Panc1 (cell line): ENCODE measurements around the gene NUP188. TPM values are rescaled to one million over a fixed set of nuclear protein-coding genes. Genes with fewer than 3 reads are reported as not detected.
A peak's percentile ranks its signal among the peaks of the same experiment; 100 is the strongest.

Experiments used
- ATAC-seq: fragments of 200-7000 bp; cut with Tn5 transposase; 2 replicates; pipeline ENCODE4 v1.9.1; 2020; ENCODE audit warnings: mild to moderate bottlenecking, moderate library complexity
- BruUV-seq: library from RNA; stranded (reverse); fragments of 400-500 nt; replicated peaks from 2 replicates; lab custom pipeline; 2021; lab: Mats Ljungman, UMichigan
- CTCF ChIA-PET: fragments of 300-600 bp; sonication (Branson Sonifier 250); formaldehyde crosslinking; loops from one replicate; lab custom pipeline; 2022; ENCODE audit warnings: antibody characterized with exemption; lab: Charles Lee
- POLR2A ChIA-PET: fragments of 300-600 bp; sonication (Branson Sonifier 250); formaldehyde crosslinking; loops from one replicate; lab custom pipeline; 2022; ENCODE audit warnings: antibody characterized with exemption; lab: Charles Lee
- DNase-seq: peaks from one replicate; pipeline ENCODE4 v3.0.0-alpha.2; 2010; ENCODE audit warnings: low read depth, low spot score
- H3K27ac ChIP-seq: 2 replicates; pipeline ENCODE4 v1.5.1; 2011; ENCODE audit warnings: mild to moderate bottlenecking, low read length, inconsistent platforms
- H3K27me3 ChIP-seq: fragments of 200-500 bp; sonication (Bioruptor generic); 2 replicates; pipeline ENCODE4 v1.6.0; 2014; ENCODE audit warnings: low read length, inconsistent platforms; ENCODE audit not compliant: control insufficient read depth, insufficient read depth
- H3K36me3 ChIP-seq: fragments of 200-500 bp; sonication (Bioruptor generic); 2 replicates; pipeline ENCODE4 v1.5.1; 2014; ENCODE audit warnings: inconsistent platforms, mild to moderate bottlenecking, low read length, moderate library complexity; ENCODE audit not compliant: control insufficient read depth, insufficient read depth
- H3K4me1 ChIP-seq: 2 replicates; pipeline ENCODE4 v1.5.1; 2011; ENCODE audit warnings: inconsistent platforms, mild to moderate bottlenecking, low read length, moderate library complexity; ENCODE audit not compliant: control insufficient read depth, insufficient read depth
- H3K4me3 ChIP-seq, 2 experiments: 2 replicates each; pipeline ENCODE4 v1.5.1; 2011 to 2012; ENCODE audit warnings: low read depth in 2 of 2, low read length in 2 of 2, mild to moderate bottlenecking in 2 of 2, inconsistent platforms in 1 of 2, moderate library complexity in 1 of 2
- H3K9me3 ChIP-seq: fragments of 200-500 bp; sonication (Bioruptor generic); 2 replicates; pipeline ENCODE4 v1.5.1; 2014; ENCODE audit warnings: low read depth, mild to moderate bottlenecking, inconsistent platforms, low read length, moderate library complexity; ENCODE audit not compliant: control insufficient read depth, insufficient read depth
- CTCF ChIP-seq: fragments of 450-650 bp; IDR thresholded peaks from 2 replicates; pipeline ENCODE4 v1.5.1; 2017; ENCODE audit warnings: mild to moderate bottlenecking
- POLR2AphosphoS5 ChIP-seq: IDR thresholded peaks from 2 replicates; pipeline ENCODE4 v1.6.1; 2012; ENCODE audit warnings: mild to moderate bottlenecking, low read depth, low read length, moderate library complexity
- REST ChIP-seq, 2 experiments: IDR thresholded peaks; 2 replicates each; pipeline ENCODE4 v1.6.1; 2011 to 2012; ENCODE audit warnings: low read depth in 2 of 2, control low read depth in 1 of 2, low read length in 1 of 2, mild to moderate bottlenecking in 1 of 2, moderate library complexity in 1 of 2; ENCODE audit not compliant: insufficient read depth in 1 of 2
- SIN3A ChIP-seq: IDR thresholded peaks from 2 replicates; pipeline ENCODE4 v1.6.1; 2012; ENCODE audit warnings: low read depth, mild to moderate bottlenecking, low read length, moderate library complexity, borderline replicate concordance; ENCODE audit not compliant: insufficient read depth
- TCF7L2 ChIP-seq: IDR thresholded peaks from 2 replicates; pipeline ENCODE4 v1.6.1; 2011; ENCODE audit warnings: mild to moderate bottlenecking, low read depth, low read length, inconsistent platforms
- in situ Hi-C: cut with HindIII; loops from 2 replicates; pipeline ENCODE4 v1.10.0; 2016; ENCODE audit warnings: low sequenced_read_pairs, low pct_unique_long_range_greater_than_20kb
- intact Hi-C: fragments of 100-400 bp; cut with micrococcal nuclease; formaldehyde crosslinking; loops from one replicate; pipeline ENCODE4 v1.10.0; 2022; ENCODE audit not compliant: unreplicated experiment
- total RNA-seq: library from RNA; stranded (reverse); gene quantifications from one replicate; pipeline ENCODE4 v1.2.1, GENCODE V29; 2021; ENCODE audit not compliant: unreplicated experiment

NUP188 gene
- total RNA-seq, 1 experiment from 2014 or later = 69.9 TPM

- peak overlapping the region; percentile 66 for H3K27ac ChIP-seq
- in situ Hi-C loops = no loop called here
Observed at GRCh38 chr9:129027224-129027684, 79.8 kb downstream of the NUP188 start.

GRCh38 chr9:129027685-129028191, 80.2 kb downstream of the NUP188 start:
- DNase-seq (no peak), ATAC-seq (peak; percentile 79)
- H3K9me3 ChIP-seq = no peaks in the 10 kb centered on the region
- in situ Hi-C loops = no loop called here
- no peaks in the 10 kb centered on the region for H3K36me3 ChIP-seq
- CTCF ChIA-PET = interaction anchor here (0.5 to 1.2 kb wide), 10 partner anchors 13 to 569 kb away, joined by 3 to 12 read pairs (median 3); partner anchors contain the start of gene DOLPP1
- TF ChIP-seq CTCF (no peak), POLR2AphosphoS5 (no peak), TCF7L2 (no peak), REST (IDR thresholded peaks at IDR 0.05; ENCODE audit: insufficient read depth in 1 of 2, low read depth in 2 of 2, low read length in 1 of 2) (no peak), SIN3A (no peak)
- peak overlapping the region; percentile 68 to 72 for H3K4me3 ChIP-seq
- BruUV-seq = no TSS peak
- POLR2A ChIA-PET = no interaction called here
- intact Hi-C loops = no loop called here
- no peaks in the 10 kb centered on the region for H3K27me3 ChIP-seq
- peak overlapping the region; percentile 66 for H3K27ac ChIP-seq
- peaks cover 13% of the 10 kb centered on the region for H3K4me1 ChIP-seq

More at GRCh38 chr9:129027224-129027684, 79.8 kb downstream of the NUP188 start:
- Histone ChIP-seq H3K27me3 (no peaks in the 10 kb centered on the region), H3K36me3 (no peaks in the 10 kb centered on the region), H3K4me3 (peak overlapping the region; percentile 68 to 72), H3K9me3 (no peaks in the 10 kb centered on the region), H3K4me1 (peaks cover 16% of the 10 kb centered on the region)
- intact Hi-C loops = no loop called here
- TF ChIP-seq POLR2AphosphoS5 = no peak
- TF ChIP-seq CTCF = no peak
- no peak for TF ChIP-seq REST (IDR thresholded peaks at IDR 0.05; ENCODE audit: insufficient read depth in 1 of 2, low read depth in 2 of 2, low read length in 1 of 2)
- TF ChIP-seq TCF7L2 = no peak
- TF ChIP-seq SIN3A = no peak
- no TSS peak for BruUV-seq
- ChIA-PET CTCF (interaction anchor here (1.2 kb wide), 1 partner anchor 147 kb away, joined by 3 read pairs; no protein-coding TSS in a partner anchor), POLR2A (no interaction called here)
- ATAC-seq = no peak; the same call in 1 of the 2 replicates
- no peak for DNase-seq
